Body of pancreas (tissue), 4 donors: ENCODE data around the gene PRRC2C.

Source experiments
- CTCF ChIP-seq, 7 experiments: fragments of 450-650 bp in 4 of 7; fragments of 200-600 bp in 3 of 7; sonication (generic) in 3 of 7; IDR thresholded peaks; one replicate each; pipeline ENCODE4 v1.5.1; 2016 to 2019; ENCODE audit warnings: antibody characterized with exemption in 7 of 7
- POLR2A ChIP-seq, 3 donors: fragments of 450-650 bp; IDR thresholded peaks; one replicate each; pipeline ENCODE4 v1.6.1; 2016; ENCODE audit warnings: antibody characterized with exemption in 3 of 3, mild to moderate bottlenecking in 2 of 3

GRCh38 chr1:171563675-171564074, 78.3 kb downstream of the PRRC2C start:
- TF ChIP-seq POLR2A (IDR thresholded peaks at IDR 0.05), result no peak
- no peak for TF ChIP-seq CTCF (IDR thresholded peaks at IDR 0.05)
